ENCODE data around the gene NKD2.

DNA sequence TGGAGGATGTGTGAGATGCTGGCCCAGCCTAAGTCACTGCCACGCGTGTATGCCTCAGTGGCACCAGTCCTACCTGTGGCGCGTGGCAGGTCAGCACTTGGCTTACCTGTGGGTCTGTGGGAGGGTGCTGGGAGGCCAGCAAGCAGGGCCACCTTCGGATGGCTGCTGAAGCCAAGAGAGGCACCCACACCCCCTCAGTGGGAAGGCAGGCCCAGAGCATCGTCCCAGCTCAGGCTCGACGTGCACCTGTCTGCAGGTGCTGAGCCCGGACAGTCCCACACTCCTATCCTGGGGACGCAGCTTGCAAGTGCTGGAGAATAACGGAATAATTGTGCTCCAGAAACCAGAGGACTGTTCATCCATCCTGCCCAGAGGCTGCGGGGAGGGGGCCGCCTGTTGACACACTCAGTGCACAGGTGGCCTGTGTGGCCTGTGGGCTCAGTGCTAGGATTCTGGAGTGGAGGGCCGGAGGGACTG lies 24.0 kb downstream of the NKD2 start:
- TF ChIP-seq, protein P1, sequence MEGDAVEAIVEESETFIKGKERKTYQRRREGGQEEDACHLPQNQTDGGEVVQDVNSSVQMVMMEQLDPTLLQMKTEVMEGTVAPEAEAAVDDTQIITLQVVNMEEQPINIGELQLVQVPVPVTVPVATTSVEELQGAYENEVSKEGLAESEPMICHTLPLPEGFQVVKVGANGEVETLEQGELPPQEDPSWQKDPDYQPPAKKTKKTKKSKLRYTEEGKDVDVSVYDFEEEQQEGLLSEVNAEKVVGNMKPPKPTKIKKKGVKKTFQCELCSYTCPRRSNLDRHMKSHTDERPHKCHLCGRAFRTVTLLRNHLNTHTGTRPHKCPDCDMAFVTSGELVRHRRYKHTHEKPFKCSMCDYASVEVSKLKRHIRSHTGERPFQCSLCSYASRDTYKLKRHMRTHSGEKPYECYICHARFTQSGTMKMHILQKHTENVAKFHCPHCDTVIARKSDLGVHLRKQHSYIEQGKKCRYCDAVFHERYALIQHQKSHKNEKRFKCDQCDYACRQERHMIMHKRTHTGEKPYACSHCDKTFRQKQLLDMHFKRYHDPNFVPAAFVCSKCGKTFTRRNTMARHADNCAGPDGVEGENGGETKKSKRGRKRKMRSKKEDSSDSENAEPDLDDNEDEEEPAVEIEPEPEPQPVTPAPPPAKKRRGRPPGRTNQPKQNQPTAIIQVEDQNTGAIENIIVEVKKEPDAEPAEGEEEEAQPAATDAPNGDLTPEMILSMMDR (optimal IDR thresholded peaks at IDR 0.05 in 1 of 3, IDR thresholded peaks at IDR 0.05 in 1 of 3, conservative IDR thresholded peaks at IDR 0.05 in 1 of 3; ENCODE audit: extremely low read depth in 1 of 3, insufficient read depth in 2 of 3, low read length in 3 of 3), result no peak
- no peak for TF ChIP-seq EZH2 (IDR thresholded peaks at IDR 0.05; ENCODE audit: low read length)
